Stimulated activated CD8-positive, alpha-beta memory T cell treated with anti-CD3 and anti-CD28 coated beads, Interleukin-15, amount 100 ng/mL, for 4 hours (primary cell): ENCODE results near the gene MAP7D3.

Experiments used
- DNase-seq, 2 donors: peaks; one replicate each; pipeline ENCODE4 v3.0.0-alpha.2; 2020; ENCODE audit warnings: low read depth in 2 of 2

The MAP7D3 gene

DNA sequence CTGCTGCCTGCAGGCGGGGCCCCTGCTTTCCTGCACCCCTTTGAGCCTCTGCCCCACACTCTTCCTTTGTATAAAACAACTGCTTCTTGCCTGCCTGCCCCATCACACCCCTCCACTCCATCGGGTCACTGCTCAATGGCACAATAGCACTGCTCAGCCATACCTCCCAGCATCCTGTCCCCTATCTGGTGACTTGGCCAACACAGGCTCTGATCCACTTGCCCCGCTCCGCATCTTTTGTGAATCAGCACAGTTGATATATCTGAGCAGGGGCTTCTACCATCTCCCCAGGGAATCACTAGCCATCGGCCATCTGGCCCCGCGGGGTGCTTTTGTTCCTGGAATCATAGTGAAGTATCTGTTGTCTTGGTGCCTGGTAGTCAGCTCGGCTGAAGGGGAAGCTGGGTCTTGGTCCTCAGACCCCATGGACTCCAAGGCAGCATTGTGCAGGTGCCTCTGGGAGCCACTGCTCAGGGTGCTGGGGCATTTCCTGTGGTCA lies 45.3 kb downstream of the MAP7D3 start:
- DNase-seq, result no peak

DNA sequence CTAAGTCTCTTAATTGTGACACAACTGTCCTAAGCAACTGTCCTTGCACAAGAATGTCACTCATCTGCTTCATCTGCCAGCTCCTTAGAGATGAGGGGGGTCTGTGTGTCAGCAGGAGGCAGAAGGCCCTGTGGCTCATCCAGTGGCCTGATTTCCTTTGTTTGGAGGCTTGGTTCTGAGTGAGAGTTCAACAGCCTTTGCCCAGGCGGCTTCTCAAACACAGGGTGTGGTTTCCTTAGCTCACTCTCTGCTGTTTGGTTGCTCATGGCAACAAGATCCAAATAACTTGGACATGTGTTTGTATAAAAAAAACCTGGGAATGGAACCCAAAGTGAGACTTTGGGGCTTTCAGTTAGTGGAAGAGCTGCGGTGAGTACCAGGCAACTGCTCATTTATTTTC lies 46.6 kb downstream of the MAP7D3 start:
- DNase-seq, result no peak

DNA sequence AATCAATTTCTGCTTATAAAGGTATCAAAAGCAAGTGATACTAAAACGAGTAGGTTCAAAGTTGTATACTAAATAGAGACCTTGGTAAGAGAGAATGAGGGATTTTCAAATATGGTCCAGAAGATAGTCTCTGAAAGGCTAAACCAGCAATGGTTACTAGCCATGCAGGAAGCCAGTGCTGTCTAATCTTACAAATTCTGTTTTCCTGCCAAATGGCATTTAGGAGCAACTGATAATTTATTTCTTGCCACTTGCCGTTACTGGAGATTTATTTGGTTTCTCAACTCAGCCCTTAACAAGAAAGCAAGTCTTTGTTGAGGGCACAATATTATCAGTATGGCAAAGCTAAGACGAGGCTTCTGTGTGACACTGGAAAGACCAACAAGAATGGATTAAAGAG lies 47.2 kb downstream of the MAP7D3 start:
- no peak for DNase-seq

DNA sequence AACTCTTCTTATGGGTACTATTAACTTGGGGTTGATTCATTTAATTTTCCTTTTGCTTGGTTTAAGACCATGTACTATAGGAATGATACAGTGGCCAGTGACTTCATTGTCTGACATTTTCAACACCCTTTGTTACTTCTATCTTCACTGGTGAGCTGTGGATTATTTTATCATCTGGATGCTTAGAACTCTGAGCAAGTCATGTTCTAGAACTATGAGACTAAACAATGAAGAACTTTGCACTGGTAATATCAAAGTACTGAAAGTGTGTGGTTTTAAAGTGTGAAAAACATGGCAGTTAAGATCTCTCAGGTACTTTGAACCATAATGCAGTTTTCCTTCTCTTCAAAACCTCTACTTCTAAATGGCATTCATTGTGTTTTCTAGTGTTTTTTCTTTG lies 47.8 kb downstream of the MAP7D3 start:
- no peak for DNase-seq

DNA sequence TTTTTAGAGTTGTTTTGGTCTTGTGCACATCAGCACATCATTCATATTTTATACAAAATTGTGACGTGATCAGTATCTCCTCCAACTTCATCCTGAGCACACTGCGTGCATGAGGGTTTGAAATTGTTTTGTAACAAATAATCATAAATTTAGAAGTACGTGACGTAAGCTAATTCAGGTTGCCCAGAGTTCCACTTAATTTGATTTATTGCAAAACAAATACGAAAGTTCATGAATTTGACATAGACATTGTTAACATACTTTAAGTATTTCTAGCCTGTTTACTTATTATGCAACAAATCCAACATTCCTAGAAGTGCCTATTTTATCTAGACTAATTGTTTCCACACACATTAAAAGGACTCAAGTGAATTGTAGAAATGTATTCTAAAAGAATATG lies 48.3 kb downstream of the MAP7D3 start:
- no peak for DNase-seq

DNA sequence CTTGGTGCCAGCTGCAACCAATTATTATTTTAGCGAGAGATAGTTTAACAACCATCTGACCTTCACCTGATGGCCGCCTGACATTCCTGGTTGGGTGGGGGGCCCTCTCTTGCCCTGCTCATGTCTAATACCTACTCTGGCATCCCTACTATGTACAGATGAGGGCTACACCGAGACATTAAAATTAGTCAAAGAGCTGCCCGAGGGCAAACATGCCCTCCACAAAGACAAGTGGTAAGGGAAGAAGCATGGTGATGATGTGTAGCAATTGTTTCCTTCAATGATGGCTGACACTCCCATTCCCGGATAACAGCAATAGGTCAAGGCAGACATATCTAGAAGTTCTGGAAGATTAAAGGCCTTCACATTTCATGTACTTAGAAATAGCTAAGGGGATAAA lies 49.6 kb downstream of the MAP7D3 start:
- DNase-seq, result no peak

DNA sequence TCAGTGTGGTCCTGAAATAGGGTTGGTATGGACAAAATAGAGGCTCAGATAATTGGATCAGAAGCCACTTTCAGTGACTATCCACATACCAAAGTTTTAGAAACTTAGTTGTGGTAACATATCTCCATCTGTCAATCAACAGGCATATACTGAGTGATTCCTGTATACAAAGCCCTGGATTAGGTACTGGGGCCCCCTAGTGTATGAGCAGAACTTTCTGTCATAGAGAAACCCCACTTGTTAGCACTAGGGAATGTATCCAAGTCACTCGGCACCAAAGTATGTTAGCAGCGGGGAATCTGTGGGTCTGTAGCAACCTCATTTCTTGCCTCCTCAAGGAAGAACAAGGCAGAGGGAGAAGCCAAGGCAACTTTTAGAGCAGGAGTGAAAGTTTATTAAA lies 50.7 kb downstream of the MAP7D3 start:
- DNase-seq, result no peak

DNA sequence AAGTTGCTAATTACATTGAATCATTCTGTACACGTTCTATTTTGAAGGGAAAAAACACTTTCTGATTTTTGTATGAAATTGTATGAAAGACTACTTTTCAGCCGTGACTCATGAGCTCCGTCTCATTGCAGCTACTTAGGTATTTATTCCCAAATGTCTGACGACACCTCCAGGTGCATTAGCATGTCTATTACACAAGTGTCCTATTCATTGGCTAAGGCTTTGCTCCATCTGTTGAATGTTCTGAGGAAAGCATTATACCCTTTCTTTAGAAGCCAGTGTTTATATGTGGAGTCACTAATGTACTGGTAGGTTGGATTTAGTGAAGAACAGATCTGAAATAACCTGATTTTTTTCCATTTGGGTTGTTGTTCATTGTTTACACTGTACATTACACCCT lies 51.8 kb downstream of the MAP7D3 start:
- DNase-seq, result no peak

DNA sequence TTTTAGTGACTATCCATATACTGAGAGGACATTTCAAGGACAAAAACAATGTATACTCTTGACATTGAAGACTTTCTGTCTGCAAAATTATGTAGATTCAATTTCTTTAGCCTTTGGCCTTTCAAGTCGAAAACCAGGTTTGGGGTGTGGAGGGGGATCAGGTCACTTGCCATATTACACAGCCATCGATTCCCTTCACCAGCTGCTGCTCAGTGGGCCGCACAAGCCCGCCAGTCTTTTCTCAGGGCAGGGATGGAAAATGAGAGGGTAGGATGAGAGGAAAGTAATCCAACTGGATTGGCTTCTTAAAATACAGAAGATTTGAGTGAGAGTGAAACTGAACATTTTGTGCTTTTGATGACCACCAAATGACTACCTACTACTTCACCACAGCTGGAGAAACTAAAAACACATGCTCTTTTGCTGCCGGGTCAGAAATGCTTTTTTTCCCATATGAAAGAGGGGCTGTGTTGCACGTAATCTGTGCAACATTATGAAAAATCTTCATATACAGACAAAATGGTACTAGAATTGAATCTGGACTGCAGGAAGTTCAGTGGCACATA lies 52.4 kb downstream of the MAP7D3 start:
- DNase-seq, result no peak

DNA sequence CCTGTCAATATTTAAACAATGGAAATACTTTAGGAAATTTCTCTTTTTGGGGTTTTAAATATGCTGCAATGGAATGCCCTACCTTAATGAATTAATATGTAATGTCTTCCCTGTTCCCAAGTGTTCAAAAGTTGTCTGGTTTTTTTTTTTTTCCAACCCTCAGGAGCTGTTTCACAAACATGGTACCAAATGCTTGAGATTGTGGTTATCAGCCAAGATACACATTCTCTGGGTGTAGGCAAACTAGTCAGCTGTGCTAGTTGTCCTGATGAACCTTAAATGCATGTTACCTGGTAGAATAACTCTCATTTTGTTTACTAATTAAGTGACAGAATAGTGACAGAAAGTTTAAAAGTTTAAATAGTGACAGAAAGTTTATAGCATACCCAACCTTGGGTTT lies 53.2 kb downstream of the MAP7D3 start:
- no peak for DNase-seq

DNA sequence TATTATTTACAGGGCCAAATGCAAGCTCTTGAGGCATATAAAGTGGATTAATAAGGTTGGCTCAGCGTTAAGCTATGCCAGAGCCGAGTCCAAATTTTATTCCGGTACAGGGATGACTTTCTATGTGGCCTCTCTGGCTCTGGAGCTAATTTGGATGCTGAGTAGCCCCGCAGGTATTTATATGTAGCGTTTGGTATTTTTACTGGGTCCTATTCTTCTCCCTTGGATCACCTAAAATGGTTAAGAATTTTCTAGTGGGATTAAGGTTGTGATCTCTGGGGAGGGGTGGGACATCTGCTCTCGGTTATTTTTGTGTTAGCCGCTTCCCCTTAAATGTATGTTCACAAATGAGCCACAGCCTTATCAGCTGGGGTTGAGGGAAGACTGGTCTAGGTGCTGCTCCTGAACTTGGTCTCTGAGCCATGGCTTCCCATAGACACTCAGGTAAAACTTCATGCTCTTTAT lies 54.5 kb downstream of the MAP7D3 start:
- no peak for DNase-seq

DNA sequence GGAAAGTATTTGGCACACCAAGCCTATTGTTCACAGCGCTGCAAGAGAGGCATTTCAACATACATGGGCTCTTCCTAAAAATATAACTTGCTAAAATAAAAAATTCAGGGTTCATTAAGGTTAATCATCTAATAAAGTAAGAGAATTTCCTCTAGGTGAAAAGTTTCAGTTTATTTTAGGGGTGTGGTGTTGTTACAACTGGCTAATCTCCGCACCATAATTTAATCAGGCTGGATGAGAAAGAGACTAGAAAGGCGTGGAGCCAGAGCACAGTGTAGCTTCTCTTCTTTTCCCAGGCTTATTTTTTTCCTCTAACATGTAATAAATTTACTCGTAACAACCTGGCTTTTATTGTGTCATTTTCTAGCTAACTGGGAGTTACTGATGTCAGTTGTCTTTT lies 56.0 kb downstream of the MAP7D3 start:
- DNase-seq, result no peak

DNA sequence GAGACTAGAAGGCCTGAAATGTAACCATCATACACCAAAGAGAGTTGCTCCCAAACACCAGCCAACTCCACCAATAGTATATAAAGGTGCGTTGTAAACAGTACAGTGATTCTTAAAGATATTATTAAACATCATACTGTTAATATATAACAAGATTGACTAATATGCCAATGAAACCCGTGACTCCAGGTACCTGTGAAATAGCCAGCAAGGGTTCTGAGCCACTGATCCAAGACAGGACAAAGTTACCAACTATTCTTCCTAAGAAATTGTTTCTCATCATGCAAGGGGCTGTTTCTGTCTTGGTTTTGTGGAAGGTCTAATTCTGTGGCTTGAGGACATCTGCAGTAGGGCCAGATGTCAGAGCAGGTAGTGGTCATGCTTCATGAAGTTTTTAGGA lies 56.7 kb downstream of the MAP7D3 start:
- no peak for DNase-seq

DNA sequence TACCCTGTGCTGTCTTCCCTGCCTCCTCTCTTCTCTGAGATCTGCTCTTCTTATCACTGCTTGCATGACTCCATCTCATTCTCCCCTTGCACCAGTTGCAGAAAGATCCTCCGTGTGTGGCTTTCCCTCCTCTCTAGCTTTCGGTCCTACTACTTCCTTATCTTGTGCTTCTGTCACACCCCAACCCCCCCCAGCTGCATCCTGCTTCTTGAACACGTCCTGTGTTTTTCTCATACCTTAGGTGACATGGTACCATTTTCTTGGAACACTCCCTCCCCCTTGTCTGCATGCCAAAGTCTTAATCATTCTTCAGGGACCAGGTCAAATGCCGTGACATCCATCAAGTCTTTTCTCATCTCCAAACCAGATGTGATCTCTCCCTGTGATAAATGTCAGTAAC lies 57.4 kb downstream of the MAP7D3 start:
- DNase-seq, result no peak

DNA sequence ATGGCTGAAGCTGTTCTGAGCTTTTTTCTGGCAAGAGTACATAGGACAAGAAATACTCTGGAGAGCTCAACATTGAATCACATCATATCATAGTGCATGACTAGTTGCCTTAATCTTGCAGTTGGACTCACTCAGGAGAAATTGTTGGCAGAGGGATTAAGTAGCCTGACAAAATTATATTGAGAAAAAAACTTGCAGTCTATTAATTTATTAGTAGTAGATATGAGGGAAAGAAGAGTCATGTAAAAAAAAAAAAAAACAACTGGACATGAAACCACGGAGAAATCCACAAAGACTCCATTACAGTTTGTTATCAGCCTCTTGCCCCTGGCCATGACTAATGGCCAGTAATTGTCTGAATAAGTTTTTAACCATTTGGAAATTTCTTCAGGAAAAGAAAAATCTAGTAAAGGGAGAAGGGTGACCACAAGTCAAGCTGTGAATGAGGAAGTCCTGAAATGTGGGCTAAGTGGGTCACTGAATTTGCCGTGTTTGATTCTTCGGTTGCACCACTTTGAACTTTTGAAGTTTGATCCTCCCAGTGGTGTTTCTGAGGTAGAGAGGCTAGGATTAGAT lies 58.3 kb downstream of the MAP7D3 start:
- no peak for DNase-seq

DNA sequence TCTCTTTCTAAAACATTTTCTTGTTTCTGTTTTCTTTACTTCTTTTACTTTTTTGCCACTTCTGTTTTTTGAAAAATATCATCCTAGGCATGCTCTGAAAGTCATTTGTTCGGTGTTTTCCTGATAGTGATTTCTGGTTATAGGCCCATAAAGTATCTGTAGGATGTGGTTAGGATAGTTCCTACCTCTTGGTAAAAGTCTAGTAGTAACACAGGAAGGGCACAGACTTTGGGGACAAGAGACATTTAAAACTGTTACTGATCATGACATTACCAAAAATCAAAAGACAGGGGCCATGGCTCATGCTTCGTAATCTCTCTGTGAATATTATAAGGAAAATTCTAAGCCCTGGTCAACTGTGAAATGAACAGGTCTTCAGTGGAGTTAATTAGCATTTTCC lies 59.1 kb downstream of the MAP7D3 start:
- no peak for DNase-seq

DNA sequence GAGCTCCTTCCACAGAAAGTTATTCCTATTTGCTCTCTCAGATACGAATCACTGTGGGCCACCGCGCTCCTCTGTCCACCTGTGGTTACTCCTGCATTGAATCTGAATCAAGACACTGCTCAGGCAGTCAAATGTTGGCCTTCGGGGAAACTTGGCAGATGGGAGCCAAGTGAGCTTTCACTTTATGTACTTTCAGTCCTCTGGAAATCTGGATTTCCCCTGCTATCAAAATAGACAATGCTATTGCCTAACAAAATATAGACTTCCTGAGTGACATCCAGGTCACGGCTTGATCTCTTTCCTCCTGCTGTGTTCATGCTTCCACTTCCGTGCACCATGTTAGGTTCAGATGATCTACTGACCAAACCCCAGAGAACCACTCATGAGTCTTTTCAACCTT lies 60.0 kb downstream of the MAP7D3 start:
- DNase-seq, result no peak

DNA sequence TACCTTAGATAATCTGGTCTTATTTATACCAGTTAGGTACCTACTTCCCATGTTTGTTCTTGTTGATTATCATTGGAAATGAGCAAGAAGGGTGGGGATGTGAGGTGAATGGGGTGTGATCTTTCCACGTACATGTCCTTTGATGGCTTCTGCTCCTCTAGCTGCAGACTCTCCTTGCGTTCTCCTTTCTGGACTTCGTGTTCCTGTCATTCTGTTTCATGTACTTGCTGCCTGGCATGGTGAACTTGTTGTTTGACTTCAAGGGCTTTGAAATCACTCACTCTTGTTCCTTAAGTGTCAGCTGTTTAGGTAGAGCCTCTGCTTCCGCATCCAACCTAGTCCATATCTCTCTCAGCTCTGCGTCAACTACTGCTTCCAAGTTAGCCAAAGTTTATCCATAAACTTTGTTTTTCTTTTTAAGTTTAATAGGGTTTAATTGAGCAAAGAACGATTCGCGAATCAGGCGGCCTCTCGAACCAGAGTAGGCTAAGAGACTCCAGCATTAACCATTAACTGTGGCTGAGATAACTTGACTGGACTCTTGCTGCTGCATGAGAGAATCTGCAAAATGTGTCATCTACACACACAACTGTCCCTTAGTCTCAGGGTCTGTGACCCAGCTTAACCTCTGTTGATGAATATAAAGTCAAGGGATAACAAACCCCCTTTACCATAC lies 61.0 kb downstream of the MAP7D3 start:
- DNase-seq, result no peak

DNA sequence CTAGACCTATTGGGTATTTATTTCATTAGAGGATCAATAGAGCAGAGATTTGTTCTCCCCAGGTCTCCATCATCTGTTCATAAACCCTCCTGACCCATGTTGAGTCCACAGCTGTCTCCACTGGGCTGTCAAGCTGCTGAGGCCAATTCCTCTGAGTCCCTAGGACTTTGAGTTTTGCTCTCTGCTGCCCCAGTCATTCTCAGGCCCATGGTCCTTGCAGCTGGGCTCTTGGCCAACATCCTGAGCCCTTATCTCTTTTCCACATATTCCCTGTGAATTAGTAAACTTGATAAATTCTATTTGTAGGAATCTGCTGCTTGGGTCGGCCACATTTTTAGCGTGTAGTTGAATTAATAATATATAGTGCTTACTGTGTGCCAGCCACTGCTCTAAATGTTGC lies 62.0 kb downstream of the MAP7D3 start:
- DNase-seq, result no peak

DNA sequence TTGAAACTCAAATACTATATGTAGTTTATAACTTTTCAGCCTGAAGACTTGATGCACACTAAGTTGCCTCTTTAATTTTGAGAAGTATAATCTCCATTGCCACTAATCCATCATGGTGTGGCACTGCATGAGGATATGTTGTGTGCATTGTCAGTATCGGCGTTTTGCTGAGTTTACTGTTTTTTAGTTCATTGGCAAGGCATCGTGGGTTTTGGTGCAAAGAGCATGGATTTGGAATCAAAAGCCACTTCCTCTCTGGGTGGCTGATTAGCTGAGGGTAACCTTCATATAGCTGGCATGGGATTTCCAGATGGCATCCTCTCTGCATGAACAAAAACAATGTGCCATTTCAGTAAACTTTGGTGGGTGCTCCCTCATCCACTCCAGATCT lies 65.2 kb downstream of the MAP7D3 start:
- no peak for DNase-seq

DNA sequence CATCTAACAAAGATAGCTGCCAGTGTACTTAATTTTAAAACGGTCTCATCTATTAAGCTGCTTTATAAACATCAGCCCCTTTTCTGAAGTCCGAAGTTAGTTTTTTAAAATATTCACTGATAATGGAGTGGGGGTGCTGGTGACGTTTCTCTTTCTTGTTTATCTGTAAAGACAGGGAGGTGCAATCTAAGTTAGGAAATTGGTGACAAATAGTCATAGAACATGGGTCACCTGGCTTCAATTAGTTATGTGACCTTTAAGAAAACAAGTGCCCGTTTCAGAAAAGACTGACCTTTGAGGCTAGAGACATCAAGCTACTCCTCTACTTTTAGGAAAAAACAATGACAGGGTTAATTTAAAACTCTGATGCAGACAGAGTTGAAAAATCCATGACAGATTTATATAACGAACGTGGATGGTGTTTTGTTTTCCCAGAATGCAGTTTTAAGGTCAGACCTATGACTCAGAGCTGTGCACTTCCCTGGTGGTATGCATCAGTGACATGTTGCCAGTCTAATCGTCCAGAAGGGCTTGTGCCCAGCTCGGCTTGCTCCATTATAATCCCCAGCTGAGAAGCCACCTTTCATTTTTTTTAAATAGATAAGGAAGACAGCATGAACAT lies 65.7 kb downstream of the MAP7D3 start:
- no peak for DNase-seq

DNA sequence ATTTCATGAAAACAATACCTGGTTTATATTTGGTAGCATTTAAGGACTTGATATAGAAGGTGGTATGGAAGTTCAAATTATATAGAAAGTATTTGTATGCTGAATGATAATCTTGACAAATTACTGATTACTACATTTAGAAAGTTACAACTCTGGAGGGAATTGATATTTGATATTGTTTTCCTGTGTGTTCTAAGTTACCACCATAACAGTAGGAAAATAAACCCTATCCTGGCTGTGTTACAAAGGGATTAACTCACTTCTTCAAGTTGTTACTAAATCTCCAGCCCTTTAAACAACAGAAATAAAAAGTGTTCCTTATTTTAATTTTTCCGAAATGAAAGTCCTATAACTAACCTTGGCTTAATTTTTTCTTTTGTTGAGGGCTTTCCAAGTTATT lies 67.3 kb downstream of the MAP7D3 start:
- no peak for DNase-seq

DNA sequence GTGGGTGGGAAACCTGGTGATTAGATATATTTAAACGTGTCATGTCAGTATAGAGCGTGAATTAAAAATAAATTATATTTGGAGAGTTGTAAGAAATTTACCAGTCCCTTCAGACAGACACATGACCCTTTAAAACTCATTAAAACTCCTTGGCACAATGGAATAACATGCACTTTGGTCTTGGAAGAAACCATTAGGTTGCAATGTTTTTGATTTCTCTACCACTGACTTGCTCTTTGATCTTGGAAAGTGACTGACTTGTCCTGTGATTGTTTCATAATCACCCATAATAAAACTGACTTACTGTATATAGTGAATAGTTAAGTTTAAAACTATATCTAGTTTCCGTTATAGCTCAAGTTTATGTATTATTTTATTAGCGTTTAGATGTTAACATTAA lies 68.0 kb downstream of the MAP7D3 start:
- DNase-seq, result no peak
